Thyroid gland (tissue), 4 donors: ENCODE data around the gene OGFRL1.

ENCODE experiments used
- POLR2A ChIP-seq, 2 donors: fragments of 450-650 bp; IDR thresholded peaks; one replicate each; pipeline ENCODE4 v1.6.1; 2017; ENCODE audit warnings: antibody characterized with exemption in 2 of 2, mild to moderate bottlenecking in 2 of 2, moderate library complexity in 1 of 2
- TF ChIP-seq, protein P1 (sequence below), 6 experiments: fragments of 200-600 bp in 3 of 6; fragments of 450-650 bp in 3 of 6; sonication (generic) in 3 of 6; IDR thresholded peaks; one replicate each; pipeline ENCODE4 v1.5.1; 2016 to 2019; ENCODE audit warnings: antibody characterized with exemption in 6 of 6, mild to moderate bottlenecking in 2 of 6, inconsistent platforms in 1 of 6, moderate library complexity in 1 of 6

DNA sequence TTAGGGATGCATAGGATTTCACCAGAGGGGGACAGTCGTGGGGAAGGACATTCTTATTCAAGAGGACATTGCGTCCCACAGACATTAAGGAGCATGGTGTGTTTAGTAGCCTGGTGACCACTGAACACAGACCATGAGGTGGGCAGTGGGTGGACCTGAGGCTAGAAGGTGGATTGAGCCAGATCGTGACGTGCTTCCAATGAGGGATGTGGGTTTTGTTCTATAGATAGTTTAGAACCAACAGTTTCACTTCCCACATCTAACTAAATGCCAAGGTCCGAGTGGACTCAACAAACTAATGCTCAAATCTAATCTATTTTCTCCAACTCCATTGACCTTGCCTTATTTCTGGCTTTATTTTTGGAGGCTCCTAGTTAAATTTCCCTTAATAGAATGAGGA, 58.5 kb downstream of the OGFRL1 start:
- no peak for TF ChIP-seq POLR2A (IDR thresholded peaks at IDR 0.05)
- TF ChIP-seq, protein P1, sequence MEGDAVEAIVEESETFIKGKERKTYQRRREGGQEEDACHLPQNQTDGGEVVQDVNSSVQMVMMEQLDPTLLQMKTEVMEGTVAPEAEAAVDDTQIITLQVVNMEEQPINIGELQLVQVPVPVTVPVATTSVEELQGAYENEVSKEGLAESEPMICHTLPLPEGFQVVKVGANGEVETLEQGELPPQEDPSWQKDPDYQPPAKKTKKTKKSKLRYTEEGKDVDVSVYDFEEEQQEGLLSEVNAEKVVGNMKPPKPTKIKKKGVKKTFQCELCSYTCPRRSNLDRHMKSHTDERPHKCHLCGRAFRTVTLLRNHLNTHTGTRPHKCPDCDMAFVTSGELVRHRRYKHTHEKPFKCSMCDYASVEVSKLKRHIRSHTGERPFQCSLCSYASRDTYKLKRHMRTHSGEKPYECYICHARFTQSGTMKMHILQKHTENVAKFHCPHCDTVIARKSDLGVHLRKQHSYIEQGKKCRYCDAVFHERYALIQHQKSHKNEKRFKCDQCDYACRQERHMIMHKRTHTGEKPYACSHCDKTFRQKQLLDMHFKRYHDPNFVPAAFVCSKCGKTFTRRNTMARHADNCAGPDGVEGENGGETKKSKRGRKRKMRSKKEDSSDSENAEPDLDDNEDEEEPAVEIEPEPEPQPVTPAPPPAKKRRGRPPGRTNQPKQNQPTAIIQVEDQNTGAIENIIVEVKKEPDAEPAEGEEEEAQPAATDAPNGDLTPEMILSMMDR (IDR thresholded peaks at IDR 0.05), result no peak
